Measurements from ENCODE around the gene ANTXR2.

ANTXR2 gene

DNA sequence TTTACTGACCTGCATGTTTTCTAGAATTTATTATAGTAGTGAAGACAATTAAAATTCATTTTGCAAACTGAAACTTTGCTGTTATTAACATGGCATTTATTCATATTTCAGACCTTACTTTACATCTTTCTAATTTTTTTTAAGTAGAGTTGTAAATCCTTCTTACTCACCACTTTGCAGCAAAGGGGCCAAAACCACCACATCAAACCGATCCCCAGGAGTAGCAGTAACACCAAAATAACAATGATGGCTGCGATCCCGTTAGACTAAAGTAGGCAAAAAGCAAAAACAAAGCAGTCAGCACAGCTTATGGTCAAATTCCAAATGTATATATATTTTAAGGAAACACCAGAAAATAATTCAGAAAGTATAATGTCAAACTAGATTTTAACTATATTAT is 64.7 kb downstream of the ANTXR2 start:
- Histone ChIP-seq H3K36me3 (ENCODE audit: control insufficient read depth in 1 of 2, insufficient read depth in 2 of 2, low read length in 2 of 2) (peaks cover 0 to 2% of the 10 kb centered on the region in 2 experiments), H3K9me3 (ENCODE audit: insufficient read depth, low read depth, low read length) (peaks cover 2% of the 10 kb centered on the region), H3K14ac (ENCODE audit: low read length) (no peak overlapping the region), H4K12ac (ENCODE audit: low read depth, low read length) (no peak overlapping the region), H2BK12ac (ENCODE audit: low read length) (no peak overlapping the region), H2BK120ac (ENCODE audit: insufficient read depth, low read length, poor library complexity) (no peak overlapping the region), H3K4me2 (ENCODE audit: low read length) (no peak overlapping the region), H3K27ac (ENCODE audit: low read depth, low read length) (no peak overlapping the region), H3K9ac (ENCODE audit: low read length) (no peak overlapping the region), H3K18ac (ENCODE audit: low read length) (no peak overlapping the region), H3K4me1 (ENCODE audit: control insufficient read depth in 1 of 2, insufficient read depth in 2 of 2, low read length in 2 of 2) (no peaks in the 10 kb centered on the region), H3K23ac (ENCODE audit: low read length) (no peak overlapping the region), H2BK5ac (ENCODE audit: low read depth, low read length, poor library complexity) (no peak overlapping the region), H3K79me1 (ENCODE audit: low read length) (no peaks in the 10 kb centered on the region), H2AK5ac (ENCODE audit: low read length) (no peak overlapping the region), H3K4me3 (ENCODE audit: low read depth, low read length) (no peak overlapping the region), H3K79me2 (ENCODE audit: control insufficient read depth, insufficient read depth, low read length, poor library complexity) (no peaks in the 10 kb centered on the region), H4K91ac (ENCODE audit: low read depth, low read length) (no peak overlapping the region), H3K4ac (ENCODE audit: low read depth, low read length) (no peak overlapping the region), H4K8ac (ENCODE audit: low read depth, low read length) (no peak overlapping the region), H2AFZ (ENCODE audit: insufficient read depth, low read length, poor library complexity) (no peak overlapping the region), H3K27me3 (ENCODE audit: insufficient read depth, low read length) (no peaks in the 10 kb centered on the region)
- DNase-seq: no peak
- no CpG with 5 or more reads among the region's 3 CpGs for WGBS (ENCODE audit: extremely low coverage, insufficient coverage, insufficient read length)

DNA sequence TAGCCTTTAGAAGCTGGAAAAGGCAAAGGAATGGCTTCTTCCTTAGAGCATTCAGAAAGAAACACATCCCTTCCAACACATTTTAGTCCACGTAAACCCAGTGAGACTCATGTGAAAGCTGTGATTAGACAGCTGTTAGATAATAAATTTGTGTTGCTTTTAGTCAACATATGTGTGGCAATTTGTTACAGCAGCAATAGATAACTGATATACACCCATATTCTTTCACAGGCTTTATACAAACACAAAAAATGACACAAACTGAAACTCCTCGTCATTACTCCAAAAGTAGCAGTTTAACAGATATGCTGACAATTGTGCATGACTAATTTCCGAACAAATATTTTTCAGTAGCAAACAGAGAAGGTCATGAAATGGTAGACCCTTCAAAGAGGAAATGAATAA is 65.3 kb downstream of the ANTXR2 start:
- Histone ChIP-seq H3K4me2 (ENCODE audit: low read length) (no peak overlapping the region), H2AFZ (ENCODE audit: insufficient read depth, low read length, poor library complexity) (no peak overlapping the region), H2BK12ac (ENCODE audit: low read length) (no peak overlapping the region), H4K12ac (ENCODE audit: low read depth, low read length) (no peak overlapping the region), H3K79me2 (ENCODE audit: control insufficient read depth, insufficient read depth, low read length, poor library complexity) (no peaks in the 10 kb centered on the region), H3K4me1 (ENCODE audit: control insufficient read depth in 1 of 2, insufficient read depth in 2 of 2, low read length in 2 of 2) (no peaks in the 10 kb centered on the region), H4K91ac (ENCODE audit: low read depth, low read length) (no peak overlapping the region), H3K14ac (ENCODE audit: low read length) (no peak overlapping the region), H3K27ac (ENCODE audit: low read depth, low read length) (no peak overlapping the region), H2AK5ac (ENCODE audit: low read length) (no peak overlapping the region), H3K18ac (ENCODE audit: low read length) (no peak overlapping the region), H3K23ac (ENCODE audit: low read length) (no peak overlapping the region), H2BK5ac (ENCODE audit: low read depth, low read length, poor library complexity) (no peak overlapping the region), H3K4me3 (ENCODE audit: low read depth, low read length) (no peak overlapping the region), H3K27me3 (ENCODE audit: insufficient read depth, low read length) (no peaks in the 10 kb centered on the region), H3K9me3 (ENCODE audit: insufficient read depth, low read depth, low read length) (peaks cover 2% of the 10 kb centered on the region), H3K36me3 (ENCODE audit: control insufficient read depth in 1 of 2, insufficient read depth in 2 of 2, low read length in 2 of 2) (peaks cover 0 to 2% of the 10 kb centered on the region in 2 experiments), H2BK120ac (ENCODE audit: insufficient read depth, low read length, poor library complexity) (no peak overlapping the region), H3K79me1 (ENCODE audit: low read length) (no peaks in the 10 kb centered on the region), H3K9ac (ENCODE audit: low read length) (no peak overlapping the region), H3K4ac (ENCODE audit: low read depth, low read length) (no peak overlapping the region), H4K8ac (ENCODE audit: low read depth, low read length) (no peak overlapping the region)
- WGBS (ENCODE audit: extremely low coverage, insufficient coverage, insufficient read length): no CpG with 5 or more reads among the region's 3 CpGs
- no peak for DNase-seq

DNA sequence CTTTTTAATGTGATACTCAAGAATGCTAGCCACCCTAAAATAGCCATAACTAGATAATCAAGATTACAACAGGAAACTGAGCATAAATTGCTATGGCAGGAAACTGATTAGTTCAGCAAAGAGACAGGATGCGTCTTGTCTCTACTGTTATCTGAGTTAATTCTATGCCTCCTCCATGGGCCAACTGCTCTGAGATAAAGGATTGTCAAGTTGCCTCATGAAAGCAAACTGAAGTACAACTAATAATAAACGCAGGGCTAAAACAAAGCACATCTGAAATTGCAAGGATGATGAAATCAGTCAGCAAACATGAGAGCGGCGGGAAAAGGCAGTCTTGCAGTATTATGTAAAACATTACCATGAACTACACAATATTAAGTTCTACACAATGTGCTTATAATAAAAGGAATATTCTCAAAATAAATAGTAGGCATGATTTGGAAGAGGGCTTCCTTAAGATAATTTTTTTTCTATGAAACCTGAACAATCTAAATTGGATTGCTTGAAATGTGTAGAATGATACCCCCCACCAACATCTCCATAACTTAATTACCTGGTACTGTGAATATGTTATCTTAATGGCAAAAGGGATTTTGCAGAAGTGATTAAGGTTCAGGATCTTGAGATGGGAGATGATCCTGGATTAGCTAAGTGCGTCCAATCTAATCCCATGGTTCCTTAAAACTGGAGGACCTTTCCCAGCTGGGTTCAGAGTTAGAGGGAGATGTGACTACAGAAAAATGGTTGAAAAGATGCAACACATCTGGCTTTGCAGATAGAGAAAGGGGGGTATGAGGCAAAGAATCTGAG is 65.9 kb downstream of the ANTXR2 start:
- H2AFZ ChIP-seq (ENCODE audit: insufficient read depth, low read length, poor library complexity): no peak overlapping the region
- peaks cover 0 to 2% of the 10 kb centered on the region in 2 experiments for H3K36me3 ChIP-seq (ENCODE audit: control insufficient read depth in 1 of 2, insufficient read depth in 2 of 2, low read length in 2 of 2)
- no peak overlapping the region for H4K91ac ChIP-seq (ENCODE audit: low read depth, low read length)
- H3K4me2 ChIP-seq (ENCODE audit: low read length): no peak overlapping the region
- no CpG with 5 or more reads among the region's 5 CpGs for WGBS (ENCODE audit: extremely low coverage, insufficient coverage, insufficient read length)
- no peaks in the 10 kb centered on the region for H3K79me2 ChIP-seq (ENCODE audit: control insufficient read depth, insufficient read depth, low read length, poor library complexity)
- H3K14ac ChIP-seq (ENCODE audit: low read length): no peak overlapping the region
- peaks cover 2% of the 10 kb centered on the region for H3K9me3 ChIP-seq (ENCODE audit: insufficient read depth, low read depth, low read length)
- no peak overlapping the region for H3K9ac ChIP-seq (ENCODE audit: low read length)
- no peak overlapping the region for H4K8ac ChIP-seq (ENCODE audit: low read depth, low read length)
- H3K79me1 ChIP-seq (ENCODE audit: low read length): no peaks in the 10 kb centered on the region
- no peak overlapping the region for H2AK5ac ChIP-seq (ENCODE audit: low read length)
- no peaks in the 10 kb centered on the region for H3K4me1 ChIP-seq (ENCODE audit: control insufficient read depth in 1 of 2, insufficient read depth in 2 of 2, low read length in 2 of 2)
- no peaks in the 10 kb centered on the region for H3K27me3 ChIP-seq (ENCODE audit: insufficient read depth, low read length)
- H3K4ac ChIP-seq (ENCODE audit: low read depth, low read length): no peak overlapping the region
- no peak overlapping the region for H3K23ac ChIP-seq (ENCODE audit: low read length)
- no peak overlapping the region for H2BK12ac ChIP-seq (ENCODE audit: low read length)
- no peak overlapping the region for H3K18ac ChIP-seq (ENCODE audit: low read length)
- no peak overlapping the region for H2BK120ac ChIP-seq (ENCODE audit: insufficient read depth, low read length, poor library complexity)
- no peak overlapping the region for H4K12ac ChIP-seq (ENCODE audit: low read depth, low read length)
- H3K27ac ChIP-seq (ENCODE audit: low read depth, low read length): no peak overlapping the region
- H3K4me3 ChIP-seq (ENCODE audit: low read depth, low read length): no peak overlapping the region
- no peak overlapping the region for H2BK5ac ChIP-seq (ENCODE audit: low read depth, low read length, poor library complexity)
- no peak for DNase-seq

DNA sequence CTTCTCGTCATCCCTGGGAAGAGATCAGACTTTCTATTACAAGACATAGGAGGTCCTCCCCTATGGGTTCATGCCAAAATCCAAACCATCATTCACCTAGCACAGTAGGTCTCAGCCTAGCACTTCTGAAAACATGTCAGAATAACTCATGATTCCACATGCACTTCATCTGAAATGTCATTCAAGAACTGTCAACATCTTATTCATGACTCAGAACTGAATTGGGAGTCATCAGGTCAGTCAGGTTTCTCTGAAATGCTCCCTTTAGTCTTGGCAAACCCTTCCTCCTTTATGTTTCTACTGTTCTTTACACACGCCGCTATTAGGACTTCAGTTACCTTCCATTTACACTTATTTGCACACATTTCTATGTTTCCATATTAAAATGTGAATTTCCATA is 67.2 kb downstream of the ANTXR2 start:
- peaks cover 0 to 2% of the 10 kb centered on the region in 2 experiments for H3K36me3 ChIP-seq (ENCODE audit: control insufficient read depth in 1 of 2, insufficient read depth in 2 of 2, low read length in 2 of 2)
- no peak overlapping the region for H2AFZ ChIP-seq (ENCODE audit: insufficient read depth, low read length, poor library complexity)
- no peak overlapping the region for H3K9ac ChIP-seq (ENCODE audit: low read length)
- H3K4me3 ChIP-seq (ENCODE audit: low read depth, low read length): no peak overlapping the region
- peak in 1 of 2 donors; percentile 3 for DNase-seq
- no peaks in the 10 kb centered on the region for H3K79me2 ChIP-seq (ENCODE audit: control insufficient read depth, insufficient read depth, low read length, poor library complexity)
- no peak overlapping the region for H2BK12ac ChIP-seq (ENCODE audit: low read length)
- no peak overlapping the region for H3K14ac ChIP-seq (ENCODE audit: low read length)
- H3K4me1 ChIP-seq (ENCODE audit: control insufficient read depth in 1 of 2, insufficient read depth in 2 of 2, low read length in 2 of 2): no peaks in the 10 kb centered on the region
- no peak overlapping the region for H4K12ac ChIP-seq (ENCODE audit: low read depth, low read length)
- H2BK5ac ChIP-seq (ENCODE audit: low read depth, low read length, poor library complexity): no peak overlapping the region
- no peak overlapping the region for H3K23ac ChIP-seq (ENCODE audit: low read length)
- H3K79me1 ChIP-seq (ENCODE audit: low read length): no peaks in the 10 kb centered on the region
- no peak overlapping the region for H3K18ac ChIP-seq (ENCODE audit: low read length)
- no peak overlapping the region for H3K27ac ChIP-seq (ENCODE audit: low read depth, low read length)
- H3K9me3 ChIP-seq (ENCODE audit: insufficient read depth, low read depth, low read length): peaks cover 2% of the 10 kb centered on the region
- no peaks in the 10 kb centered on the region for H3K27me3 ChIP-seq (ENCODE audit: insufficient read depth, low read length)
- H2BK120ac ChIP-seq (ENCODE audit: insufficient read depth, low read length, poor library complexity): no peak overlapping the region
- no peak overlapping the region for H4K91ac ChIP-seq (ENCODE audit: low read depth, low read length)
- H4K8ac ChIP-seq (ENCODE audit: low read depth, low read length): no peak overlapping the region
- H3K4ac ChIP-seq (ENCODE audit: low read depth, low read length): no peak overlapping the region
- H3K4me2 ChIP-seq (ENCODE audit: low read length): no peak overlapping the region
- WGBS (ENCODE audit: extremely low coverage, insufficient coverage, insufficient read length): no CpG with 5 or more reads among the region's 3 CpGs
- no peak overlapping the region for H2AK5ac ChIP-seq (ENCODE audit: low read length)
